ENCODE measurements around the gene DOCK4.

GRCh38 chr7:111750228-111750627 is 456.0 kb downstream of the DOCK4 start:
- TF ChIP-seq, protein P1, sequence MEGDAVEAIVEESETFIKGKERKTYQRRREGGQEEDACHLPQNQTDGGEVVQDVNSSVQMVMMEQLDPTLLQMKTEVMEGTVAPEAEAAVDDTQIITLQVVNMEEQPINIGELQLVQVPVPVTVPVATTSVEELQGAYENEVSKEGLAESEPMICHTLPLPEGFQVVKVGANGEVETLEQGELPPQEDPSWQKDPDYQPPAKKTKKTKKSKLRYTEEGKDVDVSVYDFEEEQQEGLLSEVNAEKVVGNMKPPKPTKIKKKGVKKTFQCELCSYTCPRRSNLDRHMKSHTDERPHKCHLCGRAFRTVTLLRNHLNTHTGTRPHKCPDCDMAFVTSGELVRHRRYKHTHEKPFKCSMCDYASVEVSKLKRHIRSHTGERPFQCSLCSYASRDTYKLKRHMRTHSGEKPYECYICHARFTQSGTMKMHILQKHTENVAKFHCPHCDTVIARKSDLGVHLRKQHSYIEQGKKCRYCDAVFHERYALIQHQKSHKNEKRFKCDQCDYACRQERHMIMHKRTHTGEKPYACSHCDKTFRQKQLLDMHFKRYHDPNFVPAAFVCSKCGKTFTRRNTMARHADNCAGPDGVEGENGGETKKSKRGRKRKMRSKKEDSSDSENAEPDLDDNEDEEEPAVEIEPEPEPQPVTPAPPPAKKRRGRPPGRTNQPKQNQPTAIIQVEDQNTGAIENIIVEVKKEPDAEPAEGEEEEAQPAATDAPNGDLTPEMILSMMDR (IDR thresholded peaks at IDR 0.05), result no peak
- TF ChIP-seq EP300 (IDR thresholded peaks at IDR 0.05), result no peak
